ENCODE data around the gene RC3H1.

RC3H1 gene

GRCh38 chr1:174003867-174004266 lies 18.3 kb downstream of the RC3H1 start:
- H3K4ac ChIP-seq (ENCODE audit: low read depth, low read length), result no peak overlapping the region
- H3K9me3 ChIP-seq (ENCODE audit: insufficient read depth, low read depth, low read length), result no peaks in the 10 kb centered on the region
- H2BK12ac ChIP-seq (ENCODE audit: low read length), result no peak overlapping the region
- H3K9ac ChIP-seq (ENCODE audit: low read length), result no peak overlapping the region
- H3K4me3 ChIP-seq (ENCODE audit: low read depth, low read length), result no peak overlapping the region
- H2AFZ ChIP-seq (ENCODE audit: insufficient read depth, low read length, poor library complexity), result no peak overlapping the region
- H3K79me1 ChIP-seq (ENCODE audit: low read length), result no peaks in the 10 kb centered on the region
- H3K4me1 ChIP-seq (ENCODE audit: control insufficient read depth in 1 of 2, insufficient read depth in 2 of 2, low read length in 2 of 2), result no peaks in the 10 kb centered on the region
- no peak overlapping the region for H2BK120ac ChIP-seq (ENCODE audit: insufficient read depth, low read length, poor library complexity)
- H3K14ac ChIP-seq (ENCODE audit: low read length), result no peak overlapping the region
- DNase-seq, result no peak
- no peak overlapping the region for H4K8ac ChIP-seq (ENCODE audit: low read depth, low read length)
- H2BK5ac ChIP-seq (ENCODE audit: low read depth, low read length, poor library complexity), result no peak overlapping the region
- H3K36me3 ChIP-seq (ENCODE audit: control insufficient read depth in 1 of 2, insufficient read depth in 2 of 2, low read length in 2 of 2), result no peaks in the 10 kb centered on the region
- H3K27ac ChIP-seq (ENCODE audit: low read depth, low read length), result no peak overlapping the region
- H3K79me2 ChIP-seq (ENCODE audit: control insufficient read depth, insufficient read depth, low read length, poor library complexity), result no peaks in the 10 kb centered on the region
- no peak overlapping the region for H3K4me2 ChIP-seq (ENCODE audit: low read length)
- no peaks in the 10 kb centered on the region for H3K27me3 ChIP-seq (ENCODE audit: insufficient read depth, low read length)
- no CpG with 5 or more reads among the region's 4 CpGs for WGBS (ENCODE audit: extremely low coverage, insufficient coverage, insufficient read length)
- no peak overlapping the region for H3K23ac ChIP-seq (ENCODE audit: low read length)
- H2AK5ac ChIP-seq (ENCODE audit: low read length), result no peak overlapping the region
- no peak overlapping the region for H4K12ac ChIP-seq (ENCODE audit: low read depth, low read length)
- no peak overlapping the region for H3K18ac ChIP-seq (ENCODE audit: low read length)
- no peak overlapping the region for H4K91ac ChIP-seq (ENCODE audit: low read depth, low read length)

DNA sequence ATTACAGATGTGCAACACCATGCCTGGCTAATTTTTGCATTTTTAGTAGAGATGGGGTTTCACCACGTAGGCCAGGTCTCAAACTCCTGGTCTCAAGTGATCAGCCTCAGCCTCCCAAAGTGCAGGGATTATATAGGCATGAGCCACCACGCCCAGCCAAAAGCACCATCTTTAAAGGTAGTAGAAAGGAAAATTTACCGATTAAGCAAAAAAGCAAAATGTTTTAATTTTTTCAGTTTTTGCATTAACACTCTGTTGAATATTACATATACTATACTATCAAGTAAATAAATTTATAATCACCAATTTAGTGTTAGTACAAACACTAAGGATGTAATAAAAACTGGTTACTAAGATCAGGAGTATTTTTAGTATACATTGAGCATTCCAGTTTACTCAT lies 20.6 kb downstream of the RC3H1 start:
- Histone ChIP-seq H2BK120ac (ENCODE audit: insufficient read depth, low read length, poor library complexity) (no peak overlapping the region), H2AFZ (ENCODE audit: insufficient read depth, low read length, poor library complexity) (no peak overlapping the region), H2BK12ac (ENCODE audit: low read length) (no peak overlapping the region), H3K27ac (ENCODE audit: low read depth, low read length) (no peak overlapping the region), H2AK5ac (ENCODE audit: low read length) (no peak overlapping the region), H3K27me3 (ENCODE audit: insufficient read depth, low read length) (no peaks in the 10 kb centered on the region), H3K79me2 (ENCODE audit: control insufficient read depth, insufficient read depth, low read length, poor library complexity) (no peaks in the 10 kb centered on the region), H3K18ac (ENCODE audit: low read length) (no peak overlapping the region), H3K79me1 (ENCODE audit: low read length) (no peaks in the 10 kb centered on the region), H3K4me2 (ENCODE audit: low read length) (no peak overlapping the region), H3K9me3 (ENCODE audit: insufficient read depth, low read depth, low read length) (no peaks in the 10 kb centered on the region), H3K14ac (ENCODE audit: low read length) (no peak overlapping the region), H3K4me1 (ENCODE audit: control insufficient read depth in 1 of 2, insufficient read depth in 2 of 2, low read length in 2 of 2) (no peaks in the 10 kb centered on the region), H4K12ac (ENCODE audit: low read depth, low read length) (no peak overlapping the region), H4K91ac (ENCODE audit: low read depth, low read length) (no peak overlapping the region), H3K23ac (ENCODE audit: low read length) (no peak overlapping the region), H2BK5ac (ENCODE audit: low read depth, low read length, poor library complexity) (no peak overlapping the region), H3K9ac (ENCODE audit: low read length) (no peak overlapping the region), H3K4me3 (ENCODE audit: low read depth, low read length) (no peak overlapping the region), H3K36me3 (ENCODE audit: control insufficient read depth in 1 of 2, insufficient read depth in 2 of 2, low read length in 2 of 2) (no peaks in the 10 kb centered on the region), H4K8ac (ENCODE audit: low read depth, low read length) (no peak overlapping the region), H3K4ac (ENCODE audit: low read depth, low read length) (no peak overlapping the region)
- no CpG with 5 or more reads among the region's 3 CpGs for WGBS (ENCODE audit: extremely low coverage, insufficient coverage, insufficient read length)
- no peak for DNase-seq

DNA sequence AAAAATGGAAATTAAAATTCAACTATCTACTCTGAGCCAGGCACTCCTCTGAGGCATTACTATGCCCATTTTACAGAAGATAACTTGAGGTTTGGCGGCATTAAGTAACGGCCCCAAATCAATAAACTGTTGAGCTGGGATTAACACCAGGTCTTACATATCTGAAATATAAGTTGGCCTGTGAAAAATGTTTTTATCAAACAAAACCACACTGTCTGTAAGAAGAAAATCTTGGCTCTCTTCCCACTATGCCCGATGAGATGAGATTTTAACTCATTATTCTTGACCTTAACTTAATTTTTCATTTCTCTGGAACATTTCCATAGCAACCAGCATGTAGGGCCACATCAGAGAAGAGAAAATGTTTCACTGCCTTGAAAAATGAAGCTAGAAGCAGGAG lies 21.8 kb downstream of the RC3H1 start:
- H3K79me2 ChIP-seq (ENCODE audit: control insufficient read depth, insufficient read depth, low read length, poor library complexity), result no peaks in the 10 kb centered on the region
- no peak overlapping the region for H3K18ac ChIP-seq (ENCODE audit: low read length)
- H4K8ac ChIP-seq (ENCODE audit: low read depth, low read length), result no peak overlapping the region
- H3K27ac ChIP-seq (ENCODE audit: low read depth, low read length), result no peak overlapping the region
- no peak for DNase-seq
- no peak overlapping the region for H2BK12ac ChIP-seq (ENCODE audit: low read length)
- no peak overlapping the region for H3K4me2 ChIP-seq (ENCODE audit: low read length)
- no peak overlapping the region for H2AK5ac ChIP-seq (ENCODE audit: low read length)
- no peak overlapping the region for H3K9ac ChIP-seq (ENCODE audit: low read length)
- no peaks in the 10 kb centered on the region for H3K79me1 ChIP-seq (ENCODE audit: low read length)
- H3K4ac ChIP-seq (ENCODE audit: low read depth, low read length), result no peak overlapping the region
- no peak overlapping the region for H3K4me3 ChIP-seq (ENCODE audit: low read depth, low read length)
- no peak overlapping the region for H2BK5ac ChIP-seq (ENCODE audit: low read depth, low read length, poor library complexity)
- H3K9me3 ChIP-seq (ENCODE audit: insufficient read depth, low read depth, low read length), result no peaks in the 10 kb centered on the region
- H3K14ac ChIP-seq (ENCODE audit: low read length), result no peak overlapping the region
- no peak overlapping the region for H4K91ac ChIP-seq (ENCODE audit: low read depth, low read length)
- no peaks in the 10 kb centered on the region for H3K4me1 ChIP-seq (ENCODE audit: control insufficient read depth in 1 of 2, insufficient read depth in 2 of 2, low read length in 2 of 2)
- WGBS (ENCODE audit: extremely low coverage, insufficient coverage, insufficient read length), result no CpG with 5 or more reads among the region's 3 CpGs
- H3K36me3 ChIP-seq (ENCODE audit: control insufficient read depth in 1 of 2, insufficient read depth in 2 of 2, low read length in 2 of 2), result no peaks in the 10 kb centered on the region
- no peak overlapping the region for H3K23ac ChIP-seq (ENCODE audit: low read length)
- H2AFZ ChIP-seq (ENCODE audit: insufficient read depth, low read length, poor library complexity), result no peak overlapping the region
- no peaks in the 10 kb centered on the region for H3K27me3 ChIP-seq (ENCODE audit: insufficient read depth, low read length)
- H4K12ac ChIP-seq (ENCODE audit: low read depth, low read length), result no peak overlapping the region
- H2BK120ac ChIP-seq (ENCODE audit: insufficient read depth, low read length, poor library complexity), result no peak overlapping the region

DNA sequence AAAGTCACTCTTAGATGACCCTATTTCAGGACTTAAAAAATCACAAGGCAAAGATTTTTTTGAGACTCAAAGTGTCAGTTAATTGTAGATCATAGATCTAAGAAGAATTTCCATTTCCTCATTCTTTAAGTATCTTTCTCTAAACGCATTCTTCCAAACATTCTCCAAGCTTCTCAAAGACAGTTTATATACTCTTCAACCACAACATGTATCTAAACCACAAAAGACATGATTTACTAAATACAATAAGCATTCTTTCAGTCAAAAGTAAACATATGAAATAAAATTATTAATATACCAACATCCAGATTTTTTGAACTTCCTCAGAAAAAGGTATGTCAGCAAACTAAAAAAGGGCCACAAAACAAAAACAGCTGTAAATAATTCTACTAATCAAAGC lies 24.4 kb downstream of the RC3H1 start:
- DNase-seq, result peak in 1 of 2 donors; percentile 48
- Histone ChIP-seq H3K79me2 (ENCODE audit: control insufficient read depth, insufficient read depth, low read length, poor library complexity) (no peaks in the 10 kb centered on the region), H3K9ac (ENCODE audit: low read length) (no peak overlapping the region), H3K23ac (ENCODE audit: low read length) (no peak overlapping the region), H3K18ac (ENCODE audit: low read length) (no peak overlapping the region), H2BK120ac (ENCODE audit: insufficient read depth, low read length, poor library complexity) (no peak overlapping the region), H2BK12ac (ENCODE audit: low read length) (no peak overlapping the region), H3K9me3 (ENCODE audit: insufficient read depth, low read depth, low read length) (no peaks in the 10 kb centered on the region), H4K12ac (ENCODE audit: low read depth, low read length) (no peak overlapping the region), H3K4me2 (ENCODE audit: low read length) (no peak overlapping the region), H3K27ac (ENCODE audit: low read depth, low read length) (no peak overlapping the region), H4K8ac (ENCODE audit: low read depth, low read length) (no peak overlapping the region), H3K36me3 (ENCODE audit: control insufficient read depth in 1 of 2, insufficient read depth in 2 of 2, low read length in 2 of 2) (peaks cover under 1 to 4% of the 10 kb centered on the region in 2 experiments), H3K4me1 (ENCODE audit: control insufficient read depth in 1 of 2, insufficient read depth in 2 of 2, low read length in 2 of 2) (no peaks in the 10 kb centered on the region), H2AK5ac (ENCODE audit: low read length) (no peak overlapping the region), H3K27me3 (ENCODE audit: insufficient read depth, low read length) (no peaks in the 10 kb centered on the region), H3K79me1 (ENCODE audit: low read length) (no peaks in the 10 kb centered on the region), H3K14ac (ENCODE audit: low read length) (no peak overlapping the region), H4K91ac (ENCODE audit: low read depth, low read length) (no peak overlapping the region), H2BK5ac (ENCODE audit: low read depth, low read length, poor library complexity) (no peak overlapping the region), H3K4ac (ENCODE audit: low read depth, low read length) (no peak overlapping the region), H3K4me3 (ENCODE audit: low read depth, low read length) (no peak overlapping the region), H2AFZ (ENCODE audit: insufficient read depth, low read length, poor library complexity) (no peak overlapping the region)
- WGBS (ENCODE audit: extremely low coverage, insufficient coverage, insufficient read length), result 100% methylated on average over 1 of the region's 1 CpG
